ENCODE measurements around the gene RNF130.
"Not testable (repeated sequence)": the region's sequence is repeated elsewhere in the genome, so short reads cannot be mapped to it uniquely, and the experiment has no call there.

The RNF130 gene

DNA sequence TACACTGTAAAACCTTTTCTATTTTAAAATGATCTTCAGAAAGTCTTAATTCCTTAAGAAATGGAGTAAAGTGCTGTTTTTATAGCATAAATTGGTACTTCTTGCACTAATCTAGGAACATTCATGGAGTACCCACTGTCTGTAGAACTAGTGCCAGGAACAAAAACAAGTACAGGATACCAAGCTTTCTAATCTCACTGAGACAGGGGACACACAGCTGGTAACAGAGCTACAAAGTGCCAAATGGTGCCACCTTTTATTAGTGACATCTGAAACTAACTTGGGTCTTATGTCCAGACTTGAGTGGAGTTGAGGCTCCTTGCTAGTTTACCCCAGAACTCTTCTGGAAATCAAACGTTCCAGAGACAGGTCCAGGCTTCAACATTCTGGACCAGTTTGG, 57.9 kb downstream of the RNF130 start:
- DNase-seq, result peak; percentile 65

DNA sequence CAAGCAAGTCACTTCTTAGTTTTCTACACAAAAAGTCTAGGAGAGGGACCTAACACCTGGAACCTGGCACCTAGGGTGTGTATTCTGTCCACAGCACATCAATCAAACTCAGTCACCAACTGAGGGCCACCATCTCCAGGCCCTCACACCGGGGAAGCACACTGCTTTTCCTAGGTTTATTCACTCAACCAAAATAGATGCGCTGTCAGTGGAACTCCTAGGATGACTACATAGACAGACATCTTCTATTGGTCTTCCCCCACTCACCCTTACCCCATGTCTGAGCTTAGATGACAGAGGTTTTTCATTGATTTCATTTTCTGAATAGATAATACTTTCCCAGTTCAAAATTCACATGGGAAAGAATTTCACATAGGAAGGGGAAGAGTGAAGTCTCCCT, 59.2 kb downstream of the RNF130 start:
- no peak for DNase-seq

DNA sequence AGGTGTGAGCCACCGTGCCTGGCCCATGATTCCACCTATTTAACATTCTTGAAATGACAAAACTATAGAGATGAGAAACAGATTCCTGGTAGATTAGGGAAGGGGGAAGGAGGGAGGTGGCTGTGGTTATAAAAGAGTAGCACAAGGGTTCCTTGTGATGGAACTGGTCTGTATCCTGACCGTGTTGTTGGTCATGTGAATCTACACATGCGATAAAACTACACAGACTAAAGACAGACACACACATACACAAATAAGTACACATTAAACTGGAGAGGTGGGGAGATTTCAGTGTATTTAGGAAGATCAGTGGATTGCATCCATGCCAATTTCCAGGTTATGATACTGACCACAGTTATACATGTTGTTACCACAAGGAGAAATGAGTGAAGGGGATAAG, 60.9 kb downstream of the RNF130 start:
- no peak for DNase-seq

DNA sequence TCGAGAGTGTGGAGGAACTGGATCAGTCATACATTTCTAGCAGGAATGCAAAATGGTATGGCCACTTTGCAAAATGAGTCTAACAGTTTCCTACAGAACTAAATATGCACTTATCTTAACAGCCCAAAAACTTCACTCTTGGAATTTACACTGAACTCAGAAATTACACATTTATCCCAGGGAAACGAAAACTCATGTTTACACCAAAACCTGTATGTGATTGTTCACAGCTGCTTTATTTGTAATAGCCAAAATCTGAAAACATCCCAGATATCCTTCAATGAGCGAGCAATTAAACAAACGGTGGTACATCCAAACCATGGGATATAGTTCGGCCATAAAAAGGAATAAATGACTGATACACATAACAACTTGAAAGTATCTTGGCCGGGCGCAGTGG, 62.0 kb downstream of the RNF130 start:
- no peak for DNase-seq

DNA sequence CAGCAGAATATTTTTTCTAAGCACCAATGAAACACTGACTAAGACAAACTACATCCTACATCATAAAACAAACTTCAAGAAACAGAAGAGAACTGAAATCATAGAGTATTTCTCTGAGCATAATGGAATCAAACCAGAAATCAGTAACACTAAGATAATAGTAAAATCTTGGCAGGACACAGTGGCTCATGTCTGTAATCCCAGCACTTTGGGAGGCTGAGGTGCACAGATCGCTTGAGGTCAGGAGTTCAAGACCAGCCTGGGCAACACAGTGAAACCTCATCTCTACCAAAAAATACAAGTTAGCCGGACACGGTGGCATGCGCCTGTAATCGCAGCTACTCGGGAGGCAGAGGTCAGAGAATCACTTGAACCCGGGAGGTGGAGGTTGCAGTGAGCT, 63.1 kb downstream of the RNF130 start:
- DNase-seq, result no peak

DNA sequence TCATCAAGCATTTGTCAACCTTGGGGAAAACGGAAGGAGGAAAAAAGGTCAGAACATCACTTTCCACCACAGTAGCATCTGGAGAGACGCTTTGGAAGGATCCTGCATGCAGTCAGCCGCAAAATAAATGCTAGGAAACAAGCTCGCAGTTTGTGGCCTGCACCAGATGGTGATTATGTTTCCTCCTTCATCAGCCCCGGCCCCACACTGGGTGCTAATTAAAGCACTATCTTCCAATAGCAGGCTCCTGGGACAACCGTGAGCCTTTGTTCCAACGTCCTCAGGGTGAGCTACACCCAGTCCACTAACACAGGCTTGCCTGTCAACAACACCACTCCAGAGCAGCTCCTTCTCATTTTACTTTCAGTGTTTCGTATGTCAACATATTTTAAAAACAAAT, 64.0 kb downstream of the RNF130 start:
- DNase-seq, result peak; percentile 97

DNA sequence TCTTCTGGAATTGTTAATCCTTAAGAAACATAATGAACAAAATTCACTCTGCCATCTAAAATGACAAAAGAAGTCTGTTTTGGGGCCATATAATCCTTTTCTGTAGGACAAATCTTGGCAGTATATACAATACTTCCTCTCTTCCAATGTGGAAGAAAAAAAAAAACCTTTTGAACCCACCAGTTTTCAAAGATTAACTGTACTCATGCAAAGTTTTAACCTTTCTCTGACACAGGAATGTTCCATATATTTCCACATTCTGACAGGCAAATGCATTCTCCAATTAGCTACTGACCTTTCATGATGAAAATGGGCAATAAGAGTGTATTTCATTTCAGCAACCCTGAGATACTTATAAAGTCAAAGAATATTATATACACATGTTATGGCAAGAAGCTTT, 65.4 kb downstream of the RNF130 start:
- no peak for DNase-seq

DNA sequence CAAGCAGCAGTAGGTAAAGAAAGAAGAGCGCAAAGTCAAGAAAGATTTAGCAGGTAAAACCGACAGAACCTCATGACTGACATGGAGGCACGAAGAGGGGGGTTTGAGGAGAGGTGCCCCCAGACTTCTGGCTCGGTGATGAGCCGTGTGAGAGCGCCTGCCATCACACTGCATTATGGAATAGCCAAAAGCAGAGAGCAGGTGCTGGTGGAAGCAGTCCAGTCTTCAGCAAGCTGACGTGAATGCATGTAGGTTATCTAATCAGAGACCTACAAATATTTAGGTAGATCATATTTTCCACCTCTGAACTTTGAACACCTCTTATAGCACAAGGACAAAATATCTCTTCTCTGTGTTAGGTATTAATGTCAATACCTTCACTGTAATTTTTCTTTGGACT, 68.4 kb downstream of the RNF130 start:
- no peak for DNase-seq

DNA sequence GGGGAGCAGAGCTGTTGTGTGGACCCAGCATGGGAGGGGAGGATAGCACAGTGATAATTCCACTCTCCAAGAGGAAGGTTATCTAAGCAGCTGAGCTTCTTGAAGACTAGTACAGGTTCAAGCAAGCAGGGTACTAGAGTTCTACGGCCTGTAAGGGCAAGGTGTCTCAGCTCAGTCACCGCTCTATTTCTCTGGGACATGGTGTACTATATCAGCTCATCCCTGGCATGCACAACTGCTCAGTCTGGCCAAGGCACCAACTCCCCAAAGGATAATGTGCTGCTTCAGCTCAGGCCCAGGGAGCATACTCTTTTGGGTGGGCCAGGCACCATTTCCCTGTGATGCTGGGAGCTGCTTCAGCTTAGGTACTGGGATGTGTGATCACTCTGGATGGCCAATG, 69.8 kb downstream of the RNF130 start:
- DNase-seq, result no peak

DNA sequence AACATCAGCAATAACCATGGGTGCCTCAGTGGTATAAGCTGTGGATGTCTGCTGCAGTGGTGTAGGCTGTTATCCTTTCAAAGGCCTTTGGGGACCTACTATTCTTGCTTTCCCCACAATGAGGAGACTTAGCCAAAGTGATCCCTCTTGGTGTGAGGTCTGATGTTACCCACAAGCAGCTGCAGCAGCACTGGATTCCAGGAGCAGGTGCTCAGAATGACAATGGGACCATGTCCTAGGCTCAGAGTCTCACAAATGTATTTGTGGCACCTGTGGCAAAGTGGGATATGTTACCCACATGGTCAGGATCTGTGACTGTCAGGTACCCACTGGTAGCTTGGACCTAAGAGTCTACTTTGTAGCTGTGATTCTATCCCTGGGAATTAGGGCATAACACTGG, 70.4 kb downstream of the RNF130 start:
- DNase-seq, result no peak

DNA sequence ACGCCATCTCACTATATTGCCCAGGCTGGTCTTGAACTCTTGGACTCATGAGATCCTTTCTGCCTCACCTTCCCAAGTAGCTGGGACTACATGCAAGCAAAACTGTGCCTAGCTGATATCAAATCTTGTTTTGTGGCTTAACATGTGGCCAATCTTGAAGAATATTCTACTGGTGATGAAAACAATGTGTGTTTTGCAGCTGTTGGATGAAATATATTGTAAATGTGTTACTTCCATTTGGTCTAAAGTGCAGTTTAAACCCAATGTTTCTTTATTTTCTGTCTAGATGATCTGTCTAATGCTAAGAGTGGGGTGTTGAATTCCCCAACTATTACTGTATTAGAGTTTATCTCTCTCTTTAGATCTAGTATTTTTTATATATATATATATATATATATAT, 73.1 kb downstream of the RNF130 start:
- no peak for DNase-seq

DNA sequence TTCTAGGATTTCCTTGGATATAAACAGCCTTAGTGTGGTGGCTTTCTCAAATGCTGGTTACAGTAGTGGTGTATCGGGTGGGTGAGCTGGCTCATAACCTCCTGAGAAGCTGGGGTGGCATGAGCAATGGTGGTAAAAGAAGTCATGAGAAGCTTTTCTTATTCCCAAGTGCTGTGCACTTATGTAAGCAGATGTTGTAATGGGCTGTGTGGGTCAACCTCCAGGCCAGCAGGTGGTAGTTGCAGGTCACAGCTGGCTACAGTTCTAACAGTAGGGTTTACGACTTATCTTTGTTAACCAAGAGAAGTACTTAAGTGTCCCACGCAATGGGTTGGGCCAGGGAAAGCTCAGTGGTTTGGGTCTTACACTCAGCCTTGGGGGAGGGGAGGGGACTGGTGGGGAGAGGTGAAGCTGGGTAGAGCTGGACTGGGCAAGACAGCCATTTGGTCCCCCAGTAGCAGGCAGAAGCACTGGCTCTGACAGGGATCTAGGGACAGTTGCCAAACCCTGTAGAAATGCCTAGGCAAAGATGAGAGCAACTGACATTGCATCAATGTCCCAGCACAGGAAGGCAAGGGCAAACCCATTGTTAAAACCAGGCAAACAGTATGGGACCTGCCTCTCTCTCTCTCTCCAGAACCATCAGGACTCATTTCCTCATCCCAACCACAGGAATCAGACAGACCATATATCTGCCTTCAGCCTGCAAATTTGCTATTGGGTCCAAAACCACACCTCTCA, 76.8 kb downstream of the RNF130 start:
- DNase-seq, result peak; percentile 40

DNA sequence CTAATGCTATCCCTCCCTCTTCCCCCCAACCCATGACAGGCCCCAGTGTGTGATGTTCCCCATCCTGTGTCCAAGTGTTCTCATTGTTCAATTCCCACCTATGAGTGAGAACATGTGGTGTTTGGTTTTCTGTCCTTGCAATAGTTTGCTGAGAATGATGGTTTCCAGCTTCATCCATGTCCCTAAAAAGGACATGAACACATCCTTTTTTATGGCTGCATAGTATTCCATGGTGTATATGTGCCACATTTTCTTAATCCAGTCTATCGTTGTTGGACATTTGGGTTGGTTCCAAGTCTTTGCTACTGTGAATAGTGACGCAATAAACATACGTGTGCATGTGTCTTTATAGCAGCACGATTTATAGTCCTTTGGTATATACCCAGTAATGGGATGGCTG, 78.7 kb downstream of the RNF130 start:
- not testable (repeated sequence) for DNase-seq

DNA sequence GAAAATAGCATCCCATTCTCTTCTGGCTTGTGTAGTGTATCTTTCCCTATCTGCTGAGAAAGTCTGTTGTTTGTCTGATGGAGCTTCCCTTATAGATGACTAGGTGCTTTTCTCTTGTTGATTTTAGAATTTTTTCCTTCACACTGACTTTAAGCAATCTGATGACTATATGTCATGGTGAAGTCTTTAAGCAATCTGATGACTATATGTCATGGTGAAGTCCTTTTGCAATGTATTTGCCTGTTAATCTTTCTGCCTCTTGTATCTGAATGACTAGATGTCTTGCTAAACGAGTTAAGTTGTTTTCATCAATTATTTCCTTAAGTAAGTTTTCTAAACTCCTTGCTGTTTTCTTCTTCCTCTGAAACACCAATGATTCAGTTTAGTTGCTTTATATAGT, 80.5 kb downstream of the RNF130 start:
- DNase-seq, result no peak

DNA sequence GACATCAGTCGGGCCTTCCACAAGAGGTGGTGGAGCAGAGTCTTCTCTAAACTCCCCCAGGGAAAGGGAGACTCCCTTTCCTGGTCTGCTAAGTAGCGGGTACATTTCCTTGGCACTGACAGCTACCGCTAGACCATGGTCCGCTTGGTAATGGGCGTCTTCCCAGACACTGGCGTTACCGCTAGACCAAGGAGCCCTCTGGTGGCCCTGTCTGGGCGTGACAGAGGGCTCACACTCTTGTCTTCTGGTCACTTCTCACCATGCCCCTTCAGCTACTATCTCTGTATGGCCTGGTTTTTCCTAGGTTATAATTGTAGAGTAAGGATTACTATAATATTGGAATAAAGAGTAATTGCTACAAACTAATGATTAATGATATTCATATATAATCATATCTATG, 81.0 kb downstream of the RNF130 start:
- DNase-seq, result not testable (repeated sequence)

DNA sequence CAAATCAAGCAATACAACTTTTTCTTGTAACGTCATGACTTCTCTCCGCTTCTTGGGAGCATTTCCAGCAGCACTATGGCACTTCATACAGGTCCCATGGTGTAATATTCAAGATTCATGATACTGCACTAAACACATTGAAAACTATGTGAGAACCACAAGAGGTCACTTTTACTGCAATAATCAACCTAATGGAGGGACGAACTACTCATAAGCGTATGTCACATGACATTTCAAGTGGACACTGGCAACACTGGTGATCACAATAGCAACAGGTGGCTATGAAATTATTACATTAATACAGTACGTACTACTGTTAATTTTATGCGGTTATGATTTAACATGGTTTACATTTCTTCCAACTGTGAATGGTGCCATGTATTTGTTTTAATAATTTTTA, 85.2 kb downstream of the RNF130 start:
- DNase-seq, result peak; percentile 40

DNA sequence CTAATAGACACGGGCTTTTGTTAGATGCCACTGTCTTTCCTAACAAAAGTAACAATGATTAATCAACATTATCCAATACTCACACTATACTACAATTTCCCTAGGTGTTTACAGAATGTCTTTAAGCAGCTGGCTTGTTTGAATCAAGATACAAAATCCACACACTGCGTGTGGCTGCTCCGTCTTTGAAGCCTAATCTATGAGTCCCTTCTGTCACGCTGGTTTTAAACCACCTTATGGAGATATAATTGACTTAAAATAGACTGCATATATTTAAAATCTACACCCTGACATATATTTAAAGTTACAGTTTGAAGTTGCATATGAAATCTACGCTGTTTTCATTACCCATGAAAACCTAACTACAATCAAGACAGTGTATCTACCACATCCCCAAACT, 89.9 kb downstream of the RNF130 start:
- DNase-seq, result peak; percentile 67

DNA sequence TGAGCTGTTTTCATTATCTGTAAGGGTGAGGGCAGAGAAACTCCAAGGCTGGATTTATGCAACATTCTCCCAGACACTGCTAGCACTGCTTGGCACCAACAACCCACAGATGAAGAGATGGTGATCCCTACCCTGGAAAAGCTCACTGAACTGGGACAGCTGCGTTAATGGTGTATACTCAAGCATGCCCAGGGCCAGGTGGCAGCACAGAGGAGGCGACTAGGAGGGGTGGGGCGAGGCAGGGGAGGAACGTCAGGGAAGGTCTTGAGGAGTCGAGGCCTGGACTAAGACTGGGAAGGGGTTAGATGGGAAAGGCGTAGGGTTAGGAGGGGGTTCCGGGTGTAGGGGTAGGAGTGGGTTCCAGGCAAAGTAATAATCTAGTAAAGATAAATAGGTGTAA, 90.8 kb downstream of the RNF130 start:
- DNase-seq, result no peak

DNA sequence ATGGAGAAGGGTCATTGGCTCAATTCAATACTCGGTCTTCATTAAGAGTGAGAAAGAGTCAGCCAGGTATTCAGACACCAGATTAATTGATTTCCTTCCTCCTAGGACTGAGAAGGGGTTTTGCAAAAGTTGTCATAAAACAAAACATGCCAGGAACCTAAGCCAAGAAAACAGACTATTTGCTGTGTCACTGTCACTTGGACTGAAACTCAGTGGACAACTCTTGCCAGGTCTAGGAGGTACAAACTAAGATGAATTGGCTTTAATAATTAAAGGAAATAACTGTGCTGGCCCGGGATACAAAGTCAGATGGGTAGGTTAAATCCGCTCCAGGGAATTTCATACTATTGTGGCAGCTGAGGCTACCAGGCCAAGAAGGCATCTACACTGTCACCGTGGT, 92.8 kb downstream of the RNF130 start:
- DNase-seq, result no peak

DNA sequence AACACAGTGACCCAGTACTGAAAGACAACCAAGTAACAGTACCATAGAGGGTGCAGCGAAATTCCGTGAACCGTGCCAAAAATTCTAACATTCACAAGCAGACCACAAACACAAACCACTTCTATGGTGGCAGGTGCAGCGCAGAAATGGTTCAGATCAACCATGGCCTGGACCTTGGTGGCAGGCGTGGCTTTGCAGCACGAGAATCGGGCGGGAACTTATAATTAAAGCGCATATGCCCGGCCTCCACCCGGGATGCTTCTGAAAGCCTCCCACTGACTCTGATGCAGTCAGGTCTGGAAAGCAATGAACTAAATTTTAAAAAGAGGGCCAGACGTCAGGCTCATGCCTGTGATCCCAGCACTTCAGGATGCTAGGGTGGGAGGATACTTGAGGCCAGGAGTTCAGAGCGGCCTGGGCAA, 95.8 kb downstream of the RNF130 start:
- DNase-seq, result no peak

DNA sequence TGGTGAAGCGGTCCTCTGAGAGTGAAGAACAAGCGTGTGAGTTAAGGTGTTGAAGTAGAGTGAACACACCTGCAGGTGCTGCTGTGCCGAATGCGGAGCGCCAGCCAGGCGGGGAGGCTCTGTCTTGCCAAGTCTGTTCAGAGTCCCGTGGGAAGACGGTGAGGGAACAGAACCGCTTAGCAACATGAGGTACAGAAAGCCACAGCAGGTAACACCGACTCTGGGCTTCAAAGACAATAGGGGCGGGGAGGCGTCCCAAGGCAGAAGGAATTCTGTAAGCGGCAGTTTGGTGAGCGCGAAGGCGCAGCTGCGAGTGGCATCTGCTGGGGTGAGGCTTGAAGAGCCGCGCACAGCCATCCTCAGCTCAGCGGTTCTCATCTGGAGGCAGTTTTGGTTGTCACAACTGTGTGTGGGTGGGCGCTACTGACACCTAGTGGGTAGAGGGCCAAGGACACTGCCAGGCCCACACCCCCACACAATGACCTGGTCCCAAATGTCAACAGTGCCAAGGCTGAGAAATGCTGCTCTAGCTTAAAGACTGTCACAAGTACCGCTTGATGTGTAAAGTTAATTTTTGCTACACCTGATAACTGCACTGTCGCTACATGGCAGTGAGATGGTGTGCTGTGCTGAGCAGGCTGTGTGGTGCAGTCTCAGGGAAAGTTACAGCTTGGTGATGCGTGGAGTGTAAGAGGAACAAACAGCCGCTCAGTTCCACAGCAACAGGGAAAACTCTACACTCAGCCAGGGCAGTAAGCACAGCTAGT, 96.4 kb downstream of the RNF130 start:
- peak; percentile 78 for DNase-seq

DNA sequence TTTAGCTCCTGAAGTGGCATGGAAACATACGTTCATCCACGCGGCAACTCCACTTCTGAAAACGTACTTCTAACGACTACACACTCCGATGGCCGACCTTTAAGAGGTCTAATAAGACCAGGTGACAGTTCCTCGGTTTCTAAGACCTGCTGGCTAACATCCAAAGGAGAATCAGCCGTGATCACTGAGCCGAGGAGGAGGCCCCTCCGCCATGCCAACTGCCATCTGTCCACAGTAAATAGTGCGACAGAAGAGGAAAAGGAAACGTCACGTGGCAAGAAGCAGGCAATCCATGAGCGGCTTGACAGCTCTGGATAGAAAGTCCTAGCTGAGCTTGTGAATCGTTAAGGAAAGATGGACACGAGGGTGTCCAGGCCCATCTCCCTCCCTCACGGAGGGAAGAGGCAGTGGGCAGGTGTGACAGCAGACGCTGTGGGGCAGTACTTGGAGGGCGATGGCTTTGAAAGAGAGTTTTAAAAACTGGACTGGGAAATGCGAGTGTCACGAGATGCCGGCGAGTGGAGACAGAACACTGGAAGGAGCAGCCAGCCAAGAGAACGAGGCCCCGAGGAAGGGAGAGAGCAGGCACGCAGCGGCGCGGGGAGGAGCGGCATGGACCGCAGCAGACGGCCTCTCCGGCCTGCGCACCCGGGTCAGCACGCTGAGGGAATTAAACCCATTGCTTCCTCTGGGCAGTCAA, 97.2 kb downstream of the RNF130 start:
- no peak for DNase-seq

DNA sequence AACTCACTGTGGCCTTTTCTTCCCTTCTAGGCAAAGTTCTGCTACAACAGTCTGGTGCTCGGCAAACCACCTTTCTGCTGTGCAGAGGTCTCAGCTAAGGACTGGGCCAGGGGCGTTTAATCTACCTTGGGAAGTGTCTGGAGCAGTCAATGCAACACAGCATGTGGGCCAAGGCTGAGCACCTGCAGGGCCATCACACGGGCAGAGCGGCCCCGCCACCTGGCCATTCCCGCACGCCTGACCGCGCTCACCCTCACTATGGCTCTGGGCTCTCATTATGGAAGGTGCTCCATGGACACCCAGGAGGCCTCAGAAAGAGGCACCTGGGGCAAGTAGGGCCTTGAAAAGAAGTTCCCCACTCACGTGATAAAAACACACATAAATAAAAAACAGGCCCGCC, 98.2 kb downstream of the RNF130 start:
- no peak for DNase-seq

DNA sequence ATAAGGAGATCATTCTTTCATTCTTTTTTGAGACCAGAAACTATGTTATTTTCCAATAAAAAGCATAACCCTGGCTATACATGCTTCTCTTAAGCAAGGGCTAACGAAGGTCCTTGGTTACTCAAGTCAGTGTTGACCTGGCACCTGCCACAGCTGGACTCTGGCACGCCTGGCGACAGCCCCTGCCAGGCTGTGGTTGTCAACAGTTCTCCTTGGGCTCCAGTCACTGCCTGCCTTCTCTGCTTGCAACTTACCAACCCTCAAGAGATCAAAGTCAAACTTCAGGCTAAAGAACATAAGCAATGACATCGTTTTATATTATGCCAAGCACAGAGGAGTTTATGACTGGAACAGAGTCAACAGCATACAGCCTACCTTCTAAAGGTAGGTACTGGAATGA, 102.4 kb downstream of the RNF130 start:
- no peak for DNase-seq

Data from hematopoietic multipotent progenitor cell treated with erythropoietin and hydrocortisone succinate and interleukin-3 and kit ligand, for 6 days (in vitro differentiated cells).